Cardiac septum (tissue), 1 donor: Measurements from ENCODE around the gene PACS1. TPM values are rescaled to one million over a fixed set of nuclear protein-coding genes. Genes with fewer than 3 reads are reported as not detected.

Source experiments
- DNase-seq: peaks from one replicate; pipeline ENCODE4 v3.0.0-alpha.2; 2020; ENCODE audit warnings: low spot score
- intact Hi-C: fragments of 100-400 bp; cut with DNase I; formaldehyde crosslinking; loops from one replicate; pipeline ENCODE4 v1.14.0; 2022
- total RNA-seq: library from RNA; stranded (reverse); fragmentation: NEBNext Ultra II Directional; extraction: Animal tissue kit (Norgen Biotek cat#: 25700); gene quantifications from one replicate; pipeline ENCODE4 v1.2.1, GENCODE V29; 2021
- donor health status: DM: no; HTN: no; CAD: no.

The PACS1 gene
- total RNA-seq, 1 donor from 2014 or later, result 115 TPM

- intact Hi-C loops, result loop anchor here (2.0 kb wide), 1 partner anchor 19 kb away; the partner anchor contains the start of gene RAB1B
- DNase-seq, result no peak
Observed at GRCh38 chr11:66287889-66288670, 218.0 kb downstream of the PACS1 start.

- peak; percentile 99 for DNase-seq
- intact Hi-C loops, result loop anchor here (2.0 kb wide), 1 partner anchor 20 kb away; the partner anchor contains the start of gene RAB1B
Observed at GRCh38 chr11:66288671-66289547, 218.8 kb downstream of the PACS1 start, which contains the start of gene YIF1A. Gene YIF1A (minus strand): TSS chr11:66289143. CDS start chr11:66288985, 158 bp downstream.

- peak; percentile 83 for DNase-seq
- intact Hi-C loops, result loop anchor here (2.0 kb wide), 1 partner anchor 21 kb away; the partner anchor contains the start of gene RAB1B
Observed at GRCh38 chr11:66289548-66290329, 219.7 kb downstream of the PACS1 start.

DNA sequence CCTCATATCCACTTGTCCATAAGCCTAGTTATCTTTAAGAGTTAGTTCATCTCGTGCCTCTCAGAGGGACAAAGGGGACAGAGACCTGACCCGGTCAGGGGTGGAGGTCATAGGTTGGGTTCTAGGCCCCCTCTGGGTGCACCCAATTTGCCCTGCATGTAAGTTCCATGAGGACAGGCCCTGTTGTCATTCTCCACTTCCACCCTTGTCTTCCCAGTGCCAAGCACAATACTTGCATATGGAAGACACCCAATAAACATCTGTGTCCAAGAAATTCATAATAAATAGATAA is 220.2 kb downstream of the PACS1 start:
- DNase-seq, result no peak
- intact Hi-C loops, result no loop called here

DNA sequence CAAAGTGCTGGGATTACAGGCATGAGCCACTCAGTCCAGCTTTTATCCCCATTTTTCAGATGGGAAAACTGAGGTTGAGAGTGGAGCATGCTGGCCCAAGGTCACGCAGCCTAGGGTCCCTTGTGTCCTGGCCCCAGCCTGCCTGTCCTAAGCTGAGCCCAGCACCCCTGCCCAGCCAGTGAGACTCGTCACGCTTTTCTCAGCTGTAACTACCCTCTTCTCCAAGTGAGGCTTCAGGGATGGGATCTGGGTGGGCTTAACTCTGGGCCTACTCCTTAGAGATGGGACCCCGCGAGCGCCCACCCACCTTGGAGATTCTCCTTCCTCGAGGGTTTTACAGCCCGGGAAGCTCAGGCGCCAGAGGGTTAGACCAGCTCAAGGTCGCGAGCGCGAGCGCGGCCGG is 221.2 kb downstream of the PACS1 start:
- no peak for DNase-seq
- intact Hi-C loops, result no loop called here

GRCh38 chr11:66291706-66292542 is 221.9 kb downstream of the PACS1 start, which contains the start of gene TMEM151A:
Gene TMEM151A (plus strand): TSS chr11:66291894. CDS start chr11:66292014, 120 bp downstream.
- intact Hi-C loops, result no loop called here
- no peak for DNase-seq

DNA sequence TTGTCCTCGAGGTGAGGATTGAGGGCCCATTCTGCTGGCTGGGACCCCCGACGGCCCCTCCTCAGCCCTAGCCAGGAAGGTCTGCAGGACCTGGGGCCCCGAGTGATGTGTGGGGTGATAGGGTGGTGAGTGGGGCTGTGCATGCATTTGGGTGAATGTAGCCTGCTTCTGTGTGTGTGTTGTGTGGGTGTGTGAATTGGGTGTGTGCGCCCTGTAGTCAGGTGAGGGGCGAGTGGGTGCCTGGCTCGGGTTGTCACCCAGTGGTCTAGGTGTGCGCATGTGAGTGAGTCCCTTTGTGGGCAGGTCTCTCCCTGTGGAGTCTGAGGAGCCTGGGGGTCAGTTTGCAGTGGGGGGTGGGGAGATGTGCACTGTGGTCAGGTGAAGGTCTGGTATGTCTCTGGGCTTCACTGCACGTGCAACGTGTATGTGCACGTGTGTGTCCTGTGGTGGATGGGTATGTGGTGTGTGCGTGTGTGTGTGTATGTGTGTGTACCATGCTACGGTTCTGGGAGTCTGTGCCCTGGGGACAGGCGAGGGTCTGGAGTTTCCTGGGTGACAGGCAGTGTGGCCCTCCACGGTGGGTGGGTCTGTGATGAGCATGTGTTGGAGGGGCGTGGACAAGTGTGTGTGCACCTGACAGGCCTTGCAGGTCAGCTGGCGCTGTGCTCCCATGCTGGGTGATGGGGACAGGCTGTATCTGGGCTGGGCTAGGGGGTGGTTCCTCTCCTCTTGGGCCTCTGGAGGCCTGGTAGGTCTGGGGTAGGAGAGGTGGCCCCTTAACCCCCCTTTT is 222.7 kb downstream of the PACS1 start:
- intact Hi-C loops, result no loop called here

DNA sequence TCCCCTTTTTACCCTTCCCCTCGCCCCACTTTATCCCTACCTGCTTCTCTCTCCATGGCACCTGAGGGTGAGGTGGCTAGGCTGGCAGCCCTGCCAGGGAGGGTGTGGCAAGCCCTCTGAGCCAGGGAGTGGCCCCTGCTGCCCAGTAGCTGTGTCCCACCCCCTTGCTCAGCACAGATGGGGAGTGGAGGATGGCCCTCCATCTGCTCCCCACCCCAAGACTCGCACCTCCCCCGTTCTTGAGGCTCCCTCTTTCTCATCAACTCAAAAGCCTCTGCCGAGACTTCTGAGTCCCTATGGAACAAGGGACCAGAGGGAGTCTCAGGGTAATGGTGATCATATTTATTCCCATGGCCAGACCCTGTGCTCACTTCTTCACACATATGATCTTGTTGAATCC is 223.3 kb downstream of the PACS1 start:
- DNase-seq, result no peak

More for the DNA sequence above, 222.7 kb downstream of the PACS1 start:
- DNase-seq, result no peak

DNA sequence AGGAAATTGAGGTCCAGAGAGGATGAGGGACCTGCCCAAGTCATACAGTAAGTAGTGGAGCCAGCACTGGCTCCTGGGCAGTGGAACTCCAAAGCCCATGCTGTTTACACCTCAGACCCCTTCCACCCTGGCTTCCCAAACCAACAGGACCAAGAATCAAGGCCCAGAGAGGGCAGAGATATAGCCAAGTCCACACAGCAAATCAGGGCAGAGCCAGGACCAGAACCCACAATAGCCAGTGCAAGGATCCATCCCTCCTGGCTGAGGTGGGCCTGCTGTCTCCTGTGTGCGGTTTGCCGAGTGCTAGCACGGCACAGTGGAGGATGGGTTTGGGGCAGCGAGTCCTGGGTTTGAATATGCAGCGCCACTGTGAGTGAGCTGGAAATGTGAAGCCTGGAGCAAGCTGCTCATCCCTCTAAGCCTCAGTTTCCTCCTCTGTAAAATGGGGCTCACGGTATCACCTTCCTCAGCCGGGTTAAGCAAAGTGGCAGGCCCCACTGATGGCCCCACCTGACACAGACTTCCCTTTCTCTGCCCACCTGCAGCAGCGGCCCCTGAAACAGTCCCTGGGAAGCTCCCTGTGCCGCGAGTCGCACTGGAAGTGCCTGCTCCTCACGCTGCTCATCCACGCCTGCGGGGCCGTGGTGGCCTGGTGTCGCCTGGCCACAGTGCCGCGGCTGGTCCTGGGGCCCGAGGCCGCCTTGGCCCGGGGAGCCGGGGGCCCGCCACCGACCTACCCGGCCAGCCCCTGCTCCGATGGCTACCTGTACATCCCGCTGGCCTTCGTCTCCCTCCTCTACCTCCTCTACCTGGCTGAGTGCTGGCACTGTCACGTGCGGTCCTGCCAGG is 223.9 kb downstream of the PACS1 start:
- intact Hi-C loops, result no loop called here
- no peak for DNase-seq

More for the DNA sequence above, 223.3 kb downstream of the PACS1 start:
- intact Hi-C loops, result no loop called here

Other genes starting within 250 kb of the PACS1 start
- 0.54 TPM for gene SNX32, start 236.3 kb upstream of the PACS1 start, total RNA-seq
- gene CFL1, start 212.1 kb upstream of the PACS1 start, total RNA-seq, result 434 TPM
- 37.6 TPM for gene MUS81, start 209.8 kb upstream of the PACS1 start, total RNA-seq
- 118 TPM for gene EFEMP2, start 197.5 kb upstream of the PACS1 start, total RNA-seq
- 0.83 TPM for gene CTSW, start 190.4 kb upstream of the PACS1 start, total RNA-seq
- 62.6 TPM for gene FIBP, start 181.8 kb upstream of the PACS1 start, total RNA-seq
- 66.2 TPM for gene CCDC85B, start 179.6 kb upstream of the PACS1 start, total RNA-seq
- gene FOSL1, start 169.9 kb upstream of the PACS1 start, total RNA-seq, result 2.0 TPM
- 45.2 TPM for gene C11orf68, start 151.2 kb upstream of the PACS1 start, total RNA-seq
- 113 TPM for gene DRAP1, start 150.8 kb upstream of the PACS1 start, total RNA-seq
- gene TSGA10IP, start 124.8 kb upstream of the PACS1 start, total RNA-seq, result not detected
- gene SART1, start 108.5 kb upstream of the PACS1 start, total RNA-seq, result 35.9 TPM
- 18.1 TPM for gene EIF1AD, start 68.1 kb upstream of the PACS1 start, total RNA-seq
- 195 TPM for gene BANF1, start 67.8 kb upstream of the PACS1 start, total RNA-seq
- gene CST6, start 58.3 kb upstream of the PACS1 start, total RNA-seq, result 1.5 TPM
- 0.13 TPM for gene CATSPER1, start 43.8 kb upstream of the PACS1 start, total RNA-seq
- 3.1 TPM for gene GAL3ST3, start 21.1 kb upstream of the PACS1 start, total RNA-seq
- gene SF3B2, start 17.9 kb upstream of the PACS1 start, total RNA-seq, result 85.8 TPM
- 43.5 TPM for gene KLC2, start 187.4 kb downstream of the PACS1 start, total RNA-seq
- 124 TPM for gene RAB1B, start 198.4 kb downstream of the PACS1 start, total RNA-seq
- 0.22 TPM for gene CNIH2, start 207.9 kb downstream of the PACS1 start, total RNA-seq
- 74.0 TPM for gene YIF1A, start 218.9 kb downstream of the PACS1 start, total RNA-seq
- 0.24 TPM for gene TMEM151A, start 221.6 kb downstream of the PACS1 start, total RNA-seq
- gene CD248, start 246.8 kb downstream of the PACS1 start, total RNA-seq, result 9.7 TPM